ENCODE measurements around the gene FOXJ1.
"Not testable (repeated sequence)": the region's sequence is repeated elsewhere in the genome, so short reads cannot be mapped to it uniquely, and the experiment has no call there.

FOXJ1 gene

GRCh38 chr17:76141212-76142038, at the start of gene FOXJ1:
FOXJ1 (minus strand) TSS chr17:76141245; CDS start chr17:76140395, 850 bp downstream.
- Histone ChIP-seq H3K9me3 (ENCODE audit: control insufficient read depth, low read length) (no peaks in the 10 kb centered on the region), H3K4me3 (ENCODE audit: low read length) (peak within 1 kb of the TSS; percentile 76), H3K27me3 (replicated peaks; ENCODE audit: control insufficient read depth, insufficient read depth, low read length) (peaks cover 56% of the 10 kb centered on the region), H3K9ac (ENCODE audit: low read length) (peak within 1 kb of the TSS; percentile 34), H3K36me3 (ENCODE audit: control insufficient read depth, insufficient read depth, low read length, severe bottlenecking) (no peaks in the 10 kb centered on the region), H3K4me1 (ENCODE audit: control insufficient read depth, insufficient read depth, low read length) (peaks cover 11% of the 10 kb centered on the region)
- peak; percentile 93 for DNase-seq (ENCODE audit: low read depth)

- Histone ChIP-seq H3K9ac (ENCODE audit: low read length) (no peak overlapping the region), H3K9me3 (ENCODE audit: control insufficient read depth, low read length) (no peaks in the 10 kb centered on the region), H3K27me3 (replicated peaks; ENCODE audit: control insufficient read depth, insufficient read depth, low read length) (no peaks in the 10 kb centered on the region), H3K4me1 (ENCODE audit: control insufficient read depth, insufficient read depth, low read length) (peaks cover 6% of the 10 kb centered on the region), H3K36me3 (ENCODE audit: control insufficient read depth, insufficient read depth, low read length, severe bottlenecking) (no peaks in the 10 kb centered on the region), H3K4me3 (ENCODE audit: low read length) (no peak overlapping the region)
- no peak for DNase-seq (ENCODE audit: low read depth)
Measured at GRCh38 chr17:76189741-76190140, 48.7 kb upstream of the FOXJ1 start.

- H3K27me3 ChIP-seq (replicated peaks; ENCODE audit: control insufficient read depth, insufficient read depth, low read length): no peaks in the 10 kb centered on the region
- H3K4me1 ChIP-seq (ENCODE audit: control insufficient read depth, insufficient read depth, low read length): peaks cover 6% of the 10 kb centered on the region
- H3K4me3 ChIP-seq (ENCODE audit: low read length): no peak overlapping the region
- H3K9me3 ChIP-seq (ENCODE audit: control insufficient read depth, low read length): no peaks in the 10 kb centered on the region
- no peak overlapping the region for H3K9ac ChIP-seq (ENCODE audit: low read length)
- H3K36me3 ChIP-seq (ENCODE audit: control insufficient read depth, insufficient read depth, low read length, severe bottlenecking): no peaks in the 10 kb centered on the region
- DNase-seq (ENCODE audit: low read depth): no peak
Measured at GRCh38 chr17:76189247-76189646, 48.2 kb upstream of the FOXJ1 start.

- peaks cover 6% of the 10 kb centered on the region for H3K4me1 ChIP-seq (ENCODE audit: control insufficient read depth, insufficient read depth, low read length)
- H3K27me3 ChIP-seq (replicated peaks; ENCODE audit: control insufficient read depth, insufficient read depth, low read length): no peaks in the 10 kb centered on the region
- H3K4me3 ChIP-seq (ENCODE audit: low read length): no peak overlapping the region
- no peaks in the 10 kb centered on the region for H3K36me3 ChIP-seq (ENCODE audit: control insufficient read depth, insufficient read depth, low read length, severe bottlenecking)
- no peak overlapping the region for H3K9ac ChIP-seq (ENCODE audit: low read length)
- no peaks in the 10 kb centered on the region for H3K9me3 ChIP-seq (ENCODE audit: control insufficient read depth, low read length)
- no peak for DNase-seq (ENCODE audit: low read depth)
Measured at GRCh38 chr17:76188213-76189016, 47.4 kb upstream of the FOXJ1 start.

GRCh38 chr17:76186774-76187173, 45.7 kb upstream of the FOXJ1 start:
- not testable (repeated sequence) for H3K9me3 ChIP-seq (ENCODE audit: control insufficient read depth, low read length); H3K4me1 ChIP-seq (ENCODE audit: control insufficient read depth, insufficient read depth, low read length); DNase-seq (ENCODE audit: low read depth); H3K9ac ChIP-seq (ENCODE audit: low read length); H3K27me3 ChIP-seq (replicated peaks; ENCODE audit: control insufficient read depth, insufficient read depth, low read length); H3K4me3 ChIP-seq (ENCODE audit: low read length); H3K36me3 ChIP-seq (ENCODE audit: control insufficient read depth, insufficient read depth, low read length, severe bottlenecking)

GRCh38 chr17:76184290-76184689, 43.2 kb upstream of the FOXJ1 start:
- Histone ChIP-seq H3K9ac (ENCODE audit: low read length) (no peak overlapping the region), H3K4me1 (ENCODE audit: control insufficient read depth, insufficient read depth, low read length) (no peaks in the 10 kb centered on the region), H3K4me3 (ENCODE audit: low read length) (no peak overlapping the region), H3K36me3 (ENCODE audit: control insufficient read depth, insufficient read depth, low read length, severe bottlenecking) (no peaks in the 10 kb centered on the region), H3K27me3 (replicated peaks; ENCODE audit: control insufficient read depth, insufficient read depth, low read length) (no peaks in the 10 kb centered on the region), H3K9me3 (ENCODE audit: control insufficient read depth, low read length) (no peaks in the 10 kb centered on the region)
- no peak for DNase-seq (ENCODE audit: low read depth)

GRCh38 chr17:76182016-76182764, 41.1 kb upstream of the FOXJ1 start:
- Histone ChIP-seq H3K4me1 (ENCODE audit: control insufficient read depth, insufficient read depth, low read length) (no peaks in the 10 kb centered on the region), H3K9ac (ENCODE audit: low read length) (no peak overlapping the region), H3K27me3 (replicated peaks; ENCODE audit: control insufficient read depth, insufficient read depth, low read length) (no peaks in the 10 kb centered on the region), H3K36me3 (ENCODE audit: control insufficient read depth, insufficient read depth, low read length, severe bottlenecking) (no peaks in the 10 kb centered on the region), H3K4me3 (ENCODE audit: low read length) (no peak overlapping the region), H3K9me3 (ENCODE audit: control insufficient read depth, low read length) (no peaks in the 10 kb centered on the region)
- DNase-seq (ENCODE audit: low read depth): peak; percentile 91

- Histone ChIP-seq H3K4me1 (ENCODE audit: control insufficient read depth, insufficient read depth, low read length) (no peaks in the 10 kb centered on the region), H3K9ac (ENCODE audit: low read length) (no peak overlapping the region), H3K4me3 (ENCODE audit: low read length) (no peak overlapping the region), H3K9me3 (ENCODE audit: control insufficient read depth, low read length) (no peaks in the 10 kb centered on the region), H3K36me3 (ENCODE audit: control insufficient read depth, insufficient read depth, low read length, severe bottlenecking) (no peaks in the 10 kb centered on the region), H3K27me3 (replicated peaks; ENCODE audit: control insufficient read depth, insufficient read depth, low read length) (no peaks in the 10 kb centered on the region)
- no peak for DNase-seq (ENCODE audit: low read depth)
Measured at GRCh38 chr17:76179496-76180467, 38.7 kb upstream of the FOXJ1 start.

GRCh38 chr17:76178124-76178523, 37.1 kb upstream of the FOXJ1 start:
- no peaks in the 10 kb centered on the region for H3K9me3 ChIP-seq (ENCODE audit: control insufficient read depth, low read length)
- H3K4me3 ChIP-seq (ENCODE audit: low read length): no peak overlapping the region

GRCh38 chr17:76176701-76177574, 35.9 kb upstream of the FOXJ1 start:
- Histone ChIP-seq H3K4me3 (ENCODE audit: low read length) (no peak overlapping the region), H3K4me1 (ENCODE audit: control insufficient read depth, insufficient read depth, low read length) (no peaks in the 10 kb centered on the region), H3K27me3 (replicated peaks; ENCODE audit: control insufficient read depth, insufficient read depth, low read length) (no peaks in the 10 kb centered on the region), H3K9ac (ENCODE audit: low read length) (no peak overlapping the region), H3K36me3 (ENCODE audit: control insufficient read depth, insufficient read depth, low read length, severe bottlenecking) (no peaks in the 10 kb centered on the region), H3K9me3 (ENCODE audit: control insufficient read depth, low read length) (no peaks in the 10 kb centered on the region)
- DNase-seq (ENCODE audit: low read depth): no peak

More at GRCh38 chr17:76178124-76178523, 37.1 kb upstream of the FOXJ1 start:
- Histone ChIP-seq H3K4me1 (ENCODE audit: control insufficient read depth, insufficient read depth, low read length) (no peaks in the 10 kb centered on the region), H3K27me3 (replicated peaks; ENCODE audit: control insufficient read depth, insufficient read depth, low read length) (no peaks in the 10 kb centered on the region), H3K9ac (ENCODE audit: low read length) (no peak overlapping the region), H3K36me3 (ENCODE audit: control insufficient read depth, insufficient read depth, low read length, severe bottlenecking) (no peaks in the 10 kb centered on the region)
- no peak for DNase-seq (ENCODE audit: low read depth)
